Spleen (tissue), 11 donors: ENCODE data around the gene PRDX6. TPM values are rescaled to one million over a fixed set of nuclear protein-coding genes. Genes with fewer than 3 reads are reported as not detected.

Source experiments
- DNase-seq: peaks from one replicate; pipeline ENCODE4 v3.0.0-alpha.2; 2020
- H3K27ac ChIP-seq, 8 donors: fragments of 200-600 bp; sonication (generic) in 7 of 8; 1 replicate in 4 of 8; 2 replicates in 4 of 8; pipeline versions ENCODE4 v1.5.0 to v1.8.0; 2016 to 2021; ENCODE audit warnings: inconsistent platforms in 4 of 8, mild to moderate bottlenecking in 4 of 8, moderate library complexity in 1 of 8
- H3K27me3 ChIP-seq, 7 donors: fragments of 200-600 bp; sonication (generic) in 6 of 7; replicated peaks in 1 of 7; 1 replicate in 4 of 7; 2 replicates in 3 of 7; pipeline versions ENCODE4 v1.5.0 to v1.8.0; 2016 to 2021; ENCODE audit warnings: inconsistent platforms in 3 of 7, mild to moderate bottlenecking in 1 of 7
- H3K36me3 ChIP-seq, 6 donors: fragments of 200-600 bp; sonication (generic) in 5 of 6; 1 replicate in 4 of 6; 2 replicates in 2 of 6; pipeline versions ENCODE4 v1.5.0 to v1.8.0; 2016 to 2021; ENCODE audit warnings: inconsistent platforms in 2 of 6
- H3K4me1 ChIP-seq, 6 donors: fragments of 200-600 bp; sonication (generic) in 5 of 6; 1 replicate in 3 of 6; 2 replicates in 3 of 6; pipeline versions ENCODE4 v1.5.0 to v1.8.0; 2016 to 2021; ENCODE audit warnings: inconsistent platforms in 3 of 6
- H3K4me3 ChIP-seq, 8 donors: fragments of 200-600 bp; sonication (generic) in 7 of 8; 1 replicate in 4 of 8; 2 replicates in 4 of 8; pipeline versions ENCODE4 v1.5.0 to v1.8.0; 2016 to 2021; ENCODE audit warnings: inconsistent platforms in 4 of 8, mild to moderate bottlenecking in 4 of 8, moderate library complexity in 2 of 8
- H3K9me3 ChIP-seq, 8 donors: fragments of 200-600 bp; sonication (generic) in 7 of 8; 1 replicate in 4 of 8; 2 replicates in 4 of 8; pipeline versions ENCODE4 v1.5.0 to v1.8.0; 2016 to 2021; ENCODE audit warnings: inconsistent platforms in 4 of 8
- CTCF ChIP-seq, 11 experiments: fragments of 200-600 bp in 7 of 11; fragments of 450-650 bp in 4 of 11; sonication (generic) in 4 of 11; IDR thresholded peaks in 8 of 11; conservative IDR thresholded peaks in 3 of 11; 1 replicate in 7 of 11; 2 replicates in 4 of 11; pipeline versions ENCODE4 v1.4.0 to v1.8.0; 2016 to 2021; ENCODE audit warnings: antibody characterized with exemption in 11 of 11, inconsistent platforms in 4 of 11, mild to moderate bottlenecking in 1 of 11
- POLR2A ChIP-seq, 3 donors: fragments of 450-650 bp; IDR thresholded peaks; one replicate each; pipeline ENCODE4 v1.5.1; 2017; ENCODE audit warnings: antibody characterized with exemption in 3 of 3, mild to moderate bottlenecking in 1 of 3
- POLR2AphosphoS5 ChIP-seq, 3 donors: sonication (generic); formaldehyde crosslinking; IDR thresholded peaks; one replicate each; pipeline ENCODE4 v1.5.1; 2017; ENCODE audit warnings: antibody characterized with exemption in 3 of 3
- WGBS, 5 donors: extraction: QIAGEN DNeasy Blood & Tissue Kit in 3 of 5; methylation state at CpG; one replicate each; pipeline versions ENCODE4 v1.1.5 to v1.1.7; 2013 to 2018; 5-methylcytosine and 5-hydroxymethylcytosine counted together
- intact Hi-C: fragments of 100-400 bp; cut with DNase I; formaldehyde crosslinking; loops from one replicate; pipeline ENCODE4 v1.15.0; 2023; ENCODE audit warnings: low total_unique reads
- polyA plus RNA-seq, 3 donors: library from polyadenylated mRNA; stranded (reverse); fragments of 200-250 nt; gene quantifications; one replicate each; pipeline ENCODE4 v1.2.1, GENCODE V29; 2013
- total RNA-seq, 7 donors: library from RNA; depleted of rRNA in 3 of 7; stranded (reverse); fragments of >200 nt in 3 of 7; fragmentation: NEBNext Ultra II Directional in 4 of 7; extraction: Animal tissue kit (Norgen Biotek cat#: 25700) in 4 of 7; gene quantifications; one replicate each; pipeline versions ENCODE4 v1.1.0 to v1.2.1, GENCODE V29; 2016 to 2021
- donor health status: healthy with polysubstance abuse.
- donor health status: DM: no; HTN: no; CAD: no; lungs with moderate emphysema.
- donor health status: DM: no; HTN: no; CAD: no.
- donor health status: Bipolar disorder and iron deficiency.
- donor health status: healthy.
- donor health status: DM: no; HTN: no; CAD: no.
- donor health status: DM: yes; HTN: yes; CAD: no.

PRDX6 gene
- total and polyA plus RNA-seq, 10 donors = 122 to 240 (median 146) TPM

DNA sequence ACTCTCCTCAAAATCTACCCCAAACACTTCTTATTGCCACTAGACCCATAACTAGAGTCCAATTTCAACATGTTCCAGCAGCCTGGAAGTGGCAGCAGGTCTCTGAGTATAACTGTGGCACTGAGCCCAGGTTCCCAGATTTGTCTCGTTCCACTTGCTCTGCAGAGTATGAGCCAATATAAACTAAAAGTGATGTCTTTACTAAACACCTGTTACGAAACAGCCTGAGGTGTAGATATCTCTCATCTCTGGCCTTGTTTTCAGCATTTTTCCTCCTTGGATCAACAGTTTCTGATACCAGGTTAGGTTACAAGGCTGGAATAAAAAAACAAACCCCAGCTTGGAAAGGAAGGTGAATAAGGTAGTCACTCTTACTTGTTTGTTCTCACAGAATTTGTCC is 25.2 kb upstream of the PRDX6 start:
- WGBS, 5 donors = 78 to 94% (median 84%) methylated on average over 2 of the region's 2 CpGs
- Histone ChIP-seq H3K9me3 (peaks cover 0 to 6% (median 3%) of the 10 kb centered on the region in 8 donors), H3K27ac (no peak overlapping the region), H3K36me3 (peaks cover 0 to 45% (median 0%) of the 10 kb centered on the region in 6 donors), H3K4me3 (no peak overlapping the region), H3K4me1 (peaks cover 0 to 5% (median 0%) of the 10 kb centered on the region in 6 donors), H3K27me3 (no peaks in the 10 kb centered on the region)
- intact Hi-C loops = no loop called here
- no peak for DNase-seq
- TF ChIP-seq POLR2AphosphoS5 (IDR thresholded peaks at IDR 0.05) (no peak), CTCF (IDR thresholded peaks at IDR 0.05 in 8 of 11, conservative IDR thresholded peaks at IDR 0.05 in 3 of 11) (no peak), POLR2A (IDR thresholded peaks at IDR 0.05) (no peak)

DNA sequence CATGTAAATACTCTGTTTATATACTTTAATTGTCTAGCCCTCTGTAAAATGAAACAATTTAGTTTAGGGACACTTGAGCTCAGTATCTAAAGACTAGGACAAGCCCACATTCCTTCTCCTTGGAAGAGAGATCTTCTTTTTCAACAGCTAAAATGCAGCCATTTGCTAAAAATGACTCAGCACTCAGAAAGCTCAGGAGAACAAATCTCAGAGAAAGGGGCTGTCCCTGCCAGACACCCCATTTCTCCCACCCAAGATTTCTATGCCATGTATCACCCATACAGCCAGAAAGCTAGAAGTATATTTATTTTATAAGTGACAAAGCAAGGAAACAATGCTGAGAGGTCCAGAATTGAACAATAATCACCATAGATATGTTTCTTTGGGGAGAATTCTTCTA is 23.2 kb upstream of the PRDX6 start:
- no peak overlapping the region for H3K4me3 ChIP-seq
- no peak for TF ChIP-seq CTCF (IDR thresholded peaks at IDR 0.05 in 8 of 11, conservative IDR thresholded peaks at IDR 0.05 in 3 of 11)
- TF ChIP-seq POLR2A (IDR thresholded peaks at IDR 0.05) = no peak
- no peak for TF ChIP-seq POLR2AphosphoS5 (IDR thresholded peaks at IDR 0.05)
- H3K9me3 ChIP-seq = no peaks in the 10 kb centered on the region
- H3K27ac ChIP-seq = no peak overlapping the region
- H3K27me3 ChIP-seq = no peaks in the 10 kb centered on the region
- DNase-seq = no peak
- intact Hi-C loops = no loop called here
- peaks cover 0 to 5% (median 0%) of the 10 kb centered on the region in 6 donors for H3K4me1 ChIP-seq
- peaks cover 0 to 38% (median 0%) of the 10 kb centered on the region in 6 donors for H3K36me3 ChIP-seq

DNA sequence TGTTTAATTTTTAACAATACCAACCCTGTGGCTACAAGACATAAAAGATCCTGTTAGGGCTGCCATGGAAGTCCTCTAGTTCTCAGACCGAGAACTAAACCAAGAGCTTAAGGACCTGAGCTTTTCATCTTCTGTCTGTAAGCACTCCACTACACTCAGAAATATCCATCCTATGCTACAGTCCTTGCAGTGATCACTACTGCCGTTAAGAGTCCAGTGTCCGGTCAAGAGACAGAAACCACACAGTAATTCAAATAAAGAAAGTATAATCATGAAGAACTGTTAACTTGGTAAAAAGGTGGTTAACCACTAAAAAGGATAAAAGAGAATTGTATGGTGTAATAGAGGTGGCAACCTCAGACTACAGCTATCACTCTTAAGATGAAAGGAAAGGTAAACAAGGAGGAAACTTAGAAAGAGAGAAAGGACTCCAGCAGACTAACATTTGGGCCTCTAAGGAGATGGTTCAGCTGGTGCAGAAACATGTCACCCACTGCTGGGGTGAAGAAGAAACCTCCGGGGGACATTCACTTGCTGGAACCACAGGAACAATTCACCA is 22.1 kb upstream of the PRDX6 start:
- WGBS, 5 donors = 65 to 86% (median 78%) methylated on average over 4 of the region's 4 CpGs
- no peaks in the 10 kb centered on the region for H3K27me3 ChIP-seq

More for the DNA sequence above, 22.1 kb upstream of the PRDX6 start:
- H3K9me3 ChIP-seq = no peaks in the 10 kb centered on the region
- no peak overlapping the region for H3K27ac ChIP-seq
- peaks cover 0 to 8% (median 0%) of the 10 kb centered on the region in 6 donors for H3K4me1 ChIP-seq
- no peak for DNase-seq
- TF ChIP-seq POLR2A (IDR thresholded peaks at IDR 0.05) (no peak), POLR2AphosphoS5 (IDR thresholded peaks at IDR 0.05) (no peak), CTCF (IDR thresholded peaks at IDR 0.05 in 8 of 11, conservative IDR thresholded peaks at IDR 0.05 in 3 of 11) (no peak)
- intact Hi-C loops = no loop called here
- no peak overlapping the region for H3K4me3 ChIP-seq
- H3K36me3 ChIP-seq = peaks cover 0 to 41% (median 6%) of the 10 kb centered on the region in 6 donors
